WI38 (cell line): ENCODE data around the gene ARL5B.

Source experiments
- H3K4me3 ChIP-seq: 2 replicates; pipeline ENCODE4 v1.5.1; 2011; ENCODE audit warnings: low read depth, mild to moderate bottlenecking, control low read depth, low read length
- CTCF ChIP-seq: IDR thresholded peaks from 2 replicates; pipeline ENCODE4 v1.5.1; 2012; ENCODE audit warnings: low read depth, mild to moderate bottlenecking, control low read depth, low read length

Gene ARL5B

GRCh38 chr10:18680754-18681153 lies 21.5 kb downstream of the ARL5B start:
- no peak overlapping the region for H3K4me3 ChIP-seq
- TF ChIP-seq CTCF, result no peak

GRCh38 chr10:18681366-18681765 lies 22.1 kb downstream of the ARL5B start:
- no peak overlapping the region for H3K4me3 ChIP-seq
- TF ChIP-seq CTCF, result no peak

GRCh38 chr10:18681971-18682411 lies 22.8 kb downstream of the ARL5B start:
- TF ChIP-seq CTCF, result no peak
- no peak overlapping the region for H3K4me3 ChIP-seq

GRCh38 chr10:18683427-18683826 lies 24.2 kb downstream of the ARL5B start:
- TF ChIP-seq CTCF, result no peak

GRCh38 chr10:18684416-18684815 lies 25.2 kb downstream of the ARL5B start:
- no peak for TF ChIP-seq CTCF

More at GRCh38 chr10:18683427-18683826, 24.2 kb downstream of the ARL5B start:
- no peak overlapping the region for H3K4me3 ChIP-seq

GRCh38 chr10:18684953-18685352 lies 25.7 kb downstream of the ARL5B start:
- no peak for TF ChIP-seq CTCF
- no peak overlapping the region for H3K4me3 ChIP-seq

More at GRCh38 chr10:18684416-18684815, 25.2 kb downstream of the ARL5B start:
- no peak overlapping the region for H3K4me3 ChIP-seq

GRCh38 chr10:18685555-18685954 lies 26.3 kb downstream of the ARL5B start:
- no peak for TF ChIP-seq CTCF
- H3K4me3 ChIP-seq, result no peak overlapping the region
